HepG2 (cell line): Measurements from ENCODE around the gene NLRC5. TPM values are rescaled to one million over a fixed set of nuclear protein-coding genes. Genes with fewer than 3 reads are reported as not detected.
A peak's percentile ranks its signal among the peaks of the same experiment; 100 is the strongest.

Experiments used
- CREB1 ChIP-seq, 2 experiments: fragments of 450-650 bp in 1 of 2; IDR thresholded peaks; 2 replicates each; pipeline ENCODE4 v1.6.1; 2016 to 2017; ENCODE audit warnings: control low read depth in 1 of 2, mild to moderate bottlenecking in 1 of 2, missing compliant biosample characterization in 1 of 2, missing genetic modification characterization in 1 of 2
- EZH2 ChIP-seq: conservative IDR thresholded peaks from 2 replicates; pipeline ENCODE4 v1.6.1; 2012; ENCODE audit warnings: mild to moderate bottlenecking, low read depth, low read length, moderate library complexity
- FIP1L1 ChIP-seq: fragments of 200-400 bp; formaldehyde crosslinking; IDR thresholded peaks from 2 replicates; pipeline ENCODE4 v1.6.1; 2018; ENCODE audit warnings: low read depth, mild to moderate bottlenecking, low read length, moderate library complexity, borderline replicate concordance; ENCODE audit not compliant: insufficient read depth
- FOSL2 ChIP-seq: sonication (generic); formaldehyde crosslinking; IDR thresholded peaks from 2 replicates; pipeline ENCODE4 v1.4.0; 2020; ENCODE audit warnings: missing genetic modification reagents
- NR3C1 ChIP-seq: sonication (generic); formaldehyde crosslinking; IDR thresholded peaks from 2 replicates; pipeline ENCODE4 v1.4.0; 2020; ENCODE audit warnings: missing genetic modification reagents
- PHF21A ChIP-seq: sonication (generic); formaldehyde crosslinking; IDR thresholded peaks from 2 replicates; pipeline ENCODE4 v1.5.0; 2020; ENCODE audit warnings: mild to moderate bottlenecking, missing genetic modification reagents
- POGZ ChIP-seq: sonication (generic); formaldehyde crosslinking; IDR thresholded peaks from 2 replicates; pipeline ENCODE4 v1.4.0; 2020; ENCODE audit warnings: mild to moderate bottlenecking, missing genetic modification reagents
- PPARG ChIP-seq: conservative IDR thresholded peaks from 2 replicates; pipeline ENCODE4 v1.6.1; 2016; ENCODE audit warnings: missing biosample characterization, missing genetic modification reagents
- TCF7 ChIP-seq: sonication (generic); IDR thresholded peaks from 2 replicates; pipeline ENCODE4 v1.6.1; 2016; ENCODE audit warnings: antibody characterized with exemption, low read depth
- WIZ ChIP-seq: sonication (generic); formaldehyde crosslinking; IDR thresholded peaks from 2 replicates; pipeline ENCODE4 v1.5.1; 2020; ENCODE audit warnings: mild to moderate bottlenecking, missing genetic modification reagents
- ZNF496 ChIP-seq: sonication (generic); formaldehyde crosslinking; IDR thresholded peaks from 2 replicates; pipeline ENCODE4 v1.8.1; 2023; ENCODE audit warnings: mild to moderate bottlenecking, moderate library complexity, missing genetic modification reagents; ENCODE audit not compliant: insufficient replicate concordance
- ZNF607 ChIP-seq: sonication (generic); formaldehyde crosslinking; IDR thresholded peaks from 2 replicates; pipeline ENCODE4 v1.5.1; 2020; ENCODE audit warnings: missing genetic modification reagents, mild to moderate bottlenecking, borderline replicate concordance
- ZNF619 ChIP-seq: sonication (generic); formaldehyde crosslinking; IDR thresholded peaks from 2 replicates; pipeline ENCODE4 v1.4.0; 2020; ENCODE audit warnings: mild to moderate bottlenecking, missing genetic modification reagents
- ZNF788 ChIP-seq: sonication (generic); formaldehyde crosslinking; IDR thresholded peaks from 2 replicates; pipeline ENCODE4 v1.5.0; 2020; ENCODE audit warnings: mild to moderate bottlenecking, missing genetic modification reagents, borderline replicate concordance
- ZNF816 ChIP-seq: sonication (generic); formaldehyde crosslinking; IDR thresholded peaks from 2 replicates; pipeline ENCODE4 v1.8.0; 2022; ENCODE audit warnings: missing genetic modification reagents, mild to moderate bottlenecking, borderline replicate concordance
- ZSCAN9 ChIP-seq: IDR thresholded peaks from 2 replicates; pipeline ENCODE4 v1.6.1; 2016; ENCODE audit warnings: borderline replicate concordance
- ZZZ3 ChIP-seq: sonication (generic); formaldehyde crosslinking; IDR thresholded peaks from 2 replicates; pipeline ENCODE4 v1.4.0; 2020; ENCODE audit warnings: missing genetic modification reagents, mild to moderate bottlenecking, borderline replicate concordance
- polyA plus RNA-seq, 8 experiments: library from polyadenylated mRNA; depleted of rRNA in 3 of 8; stranded (reverse) in 7 of 8; unstranded in 1 of 8; fragments of >200 nt; fragmentation: Illumina TruSeq in 4 of 8; extraction: Trizol in 4 of 8; gene quantifications; 2 replicates each; pipeline versions ENCODE4 v1.2.1 to v1.2.3, GENCODE V29; 2011 to 2016; ENCODE audit warnings: low read depth in 4 of 8, missing spikeins in 1 of 8, mixed read lengths in 1 of 8; ENCODE audit not compliant: insufficient read depth in 1 of 8
- total RNA-seq, 5 experiments: library from RNA; depleted of rRNA; stranded (reverse); fragments of >200 nt; fragmentation: Illumina TruSeq; extraction: Trizol; gene quantifications; 2 replicates each; pipeline ENCODE4 v1.2.3, GENCODE V29; 2016; ENCODE audit warnings: low read depth in 1 of 5
- TF ChIP-seq, protein P1 (sequence below): sonication (generic); formaldehyde crosslinking; IDR thresholded peaks from 2 replicates; pipeline ENCODE4 v1.8.0; 2022; ENCODE audit warnings: mild to moderate bottlenecking, missing genetic modification reagents, moderate library complexity
- TF ChIP-seq, protein P2 (sequence below): sonication (generic); formaldehyde crosslinking; IDR thresholded peaks from 2 replicates; pipeline ENCODE4 v1.9.0; 2021; ENCODE audit warnings: missing genetic modification reagents, mild to moderate bottlenecking, borderline replicate concordance
- TF ChIP-seq, protein P3 (sequence below): sonication (generic); formaldehyde crosslinking; IDR thresholded peaks from 2 replicates; pipeline ENCODE4 v1.5.0; 2020; ENCODE audit warnings: mild to moderate bottlenecking, missing genetic modification reagents
- TF ChIP-seq, protein P4 (sequence below): sonication (generic); formaldehyde crosslinking; IDR thresholded peaks from 2 replicates; pipeline ENCODE4 v1.4.0; 2020; ENCODE audit warnings: missing genetic modification reagents

The NLRC5 gene
- total and polyA plus RNA-seq, 2 of the 13 experiments (the other 11 are each of a cell fraction or from before 2014, with no cell fraction given) = 6.3 to 12.7 TPM

DNA sequence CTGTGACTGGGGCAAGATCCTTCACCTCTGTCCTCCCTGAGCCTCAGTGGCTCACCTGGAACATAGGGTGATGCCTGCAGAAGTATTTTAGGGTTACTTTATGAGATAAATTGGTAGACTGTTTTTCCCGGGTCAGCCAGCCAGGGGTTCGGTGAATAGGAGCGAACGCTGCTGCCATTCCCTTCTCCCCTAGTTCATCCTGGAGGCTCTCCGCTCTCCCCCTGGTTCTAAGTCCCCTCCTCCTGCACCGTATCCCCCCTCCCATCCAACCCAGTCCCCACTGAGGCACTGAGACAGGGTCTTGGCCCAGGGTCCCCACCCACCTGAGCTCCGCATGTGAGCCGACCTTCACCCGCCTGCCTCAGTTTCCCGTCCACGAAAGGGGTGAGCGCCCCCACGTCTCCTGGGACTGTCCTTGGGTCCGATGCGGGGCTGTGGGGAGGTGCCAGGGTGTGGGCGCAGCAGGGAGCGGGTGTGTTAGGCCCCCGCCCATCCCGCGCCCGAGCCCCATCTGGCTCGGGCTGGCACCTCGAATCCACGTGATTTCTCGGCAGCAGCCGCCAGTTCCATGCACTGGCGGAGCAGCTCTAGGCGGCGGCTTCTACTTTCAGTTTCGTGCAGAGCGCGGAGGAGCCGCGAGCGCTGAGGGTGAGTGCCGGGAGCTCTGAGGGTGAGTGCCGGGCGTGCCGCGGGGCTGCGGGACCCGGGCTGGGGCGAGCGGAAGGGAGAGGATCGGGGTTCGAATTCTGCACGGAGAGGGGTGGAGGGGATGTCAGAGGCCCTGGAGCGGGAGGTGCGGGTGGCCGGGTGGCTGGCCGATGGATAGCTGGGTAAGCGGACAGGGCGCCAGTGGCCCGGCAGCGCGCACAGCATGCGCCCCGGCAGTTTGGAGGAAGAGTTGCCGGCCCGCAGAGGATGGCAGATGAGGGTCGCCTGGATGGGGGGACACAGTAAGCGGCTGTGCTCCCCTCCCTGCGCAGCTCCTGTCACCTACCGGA, at the start of gene NLRC5 (continued):
- TF ChIP-seq, protein P1, sequence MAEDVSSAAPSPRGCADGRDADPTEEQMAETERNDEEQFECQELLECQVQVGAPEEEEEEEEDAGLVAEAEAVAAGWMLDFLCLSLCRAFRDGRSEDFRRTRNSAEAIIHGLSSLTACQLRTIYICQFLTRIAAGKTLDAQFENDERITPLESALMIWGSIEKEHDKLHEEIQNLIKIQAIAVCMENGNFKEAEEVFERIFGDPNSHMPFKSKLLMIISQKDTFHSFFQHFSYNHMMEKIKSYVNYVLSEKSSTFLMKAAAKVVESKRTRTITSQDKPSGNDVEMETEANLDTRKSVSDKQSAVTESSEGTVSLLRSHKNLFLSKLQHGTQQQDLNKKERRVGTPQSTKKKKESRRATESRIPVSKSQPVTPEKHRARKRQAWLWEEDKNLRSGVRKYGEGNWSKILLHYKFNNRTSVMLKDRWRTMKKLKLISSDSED = no peak
- 0 out of 2 replicates have a peak, but pooled peaks have one; percentile 10 for TF ChIP-seq PPARG (CRISPR knock-in tag)
- no peak for TF ChIP-seq ZZZ3
- no peak for TF ChIP-seq ZNF496 (CRISPR knock-in tag)
- no peak for TF ChIP-seq WIZ
- 0 out of 2 replicates have a peak, but pooled peaks have one; percentile 19 for TF ChIP-seq POGZ (CRISPR knock-in tag)
- peak; percentile 25; the same call in 1 of the 2 replicates for TF ChIP-seq ZNF607 (CRISPR knock-in tag)
- no peak for TF ChIP-seq TCF7
- no peak for TF ChIP-seq CREB1 (IDR thresholded peaks at IDR 0.05)
- no peak for TF ChIP-seq CREB1 (CRISPR knock-in tag; IDR thresholded peaks at IDR 0.05)
- TF ChIP-seq EZH2 = no peak; the same call in 1 of the 2 replicates
- TF ChIP-seq, protein P2, sequence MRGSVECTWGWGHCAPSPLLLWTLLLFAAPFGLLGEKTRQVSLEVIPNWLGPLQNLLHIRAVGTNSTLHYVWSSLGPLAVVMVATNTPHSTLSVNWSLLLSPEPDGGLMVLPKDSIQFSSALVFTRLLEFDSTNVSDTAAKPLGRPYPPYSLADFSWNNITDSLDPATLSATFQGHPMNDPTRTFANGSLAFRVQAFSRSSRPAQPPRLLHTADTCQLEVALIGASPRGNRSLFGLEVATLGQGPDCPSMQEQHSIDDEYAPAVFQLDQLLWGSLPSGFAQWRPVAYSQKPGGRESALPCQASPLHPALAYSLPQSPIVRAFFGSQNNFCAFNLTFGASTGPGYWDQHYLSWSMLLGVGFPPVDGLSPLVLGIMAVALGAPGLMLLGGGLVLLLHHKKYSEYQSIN = no peak
- no peak for TF ChIP-seq ZNF619 (CRISPR knock-in tag)
- no peak for TF ChIP-seq FIP1L1
- peak; percentile 41 for TF ChIP-seq FOSL2 (CRISPR knock-in tag)
- TF ChIP-seq ZNF816 (CRISPR knock-in tag) = no peak
- TF ChIP-seq, protein P3, sequence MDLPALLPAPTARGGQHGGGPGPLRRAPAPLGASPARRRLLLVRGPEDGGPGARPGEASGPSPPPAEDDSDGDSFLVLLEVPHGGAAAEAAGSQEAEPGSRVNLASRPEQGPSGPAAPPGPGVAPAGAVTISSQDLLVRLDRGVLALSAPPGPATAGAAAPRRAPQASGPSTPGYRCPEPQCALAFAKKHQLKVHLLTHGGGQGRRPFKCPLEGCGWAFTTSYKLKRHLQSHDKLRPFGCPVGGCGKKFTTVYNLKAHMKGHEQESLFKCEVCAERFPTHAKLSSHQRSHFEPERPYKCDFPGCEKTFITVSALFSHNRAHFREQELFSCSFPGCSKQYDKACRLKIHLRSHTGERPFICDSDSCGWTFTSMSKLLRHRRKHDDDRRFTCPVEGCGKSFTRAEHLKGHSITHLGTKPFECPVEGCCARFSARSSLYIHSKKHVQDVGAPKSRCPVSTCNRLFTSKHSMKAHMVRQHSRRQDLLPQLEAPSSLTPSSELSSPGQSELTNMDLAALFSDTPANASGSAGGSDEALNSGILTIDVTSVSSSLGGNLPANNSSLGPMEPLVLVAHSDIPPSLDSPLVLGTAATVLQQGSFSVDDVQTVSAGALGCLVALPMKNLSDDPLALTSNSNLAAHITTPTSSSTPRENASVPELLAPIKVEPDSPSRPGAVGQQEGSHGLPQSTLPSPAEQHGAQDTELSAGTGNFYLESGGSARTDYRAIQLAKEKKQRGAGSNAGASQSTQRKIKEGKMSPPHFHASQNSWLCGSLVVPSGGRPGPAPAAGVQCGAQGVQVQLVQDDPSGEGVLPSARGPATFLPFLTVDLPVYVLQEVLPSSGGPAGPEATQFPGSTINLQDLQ = 0 out of 2 replicates have a peak, but pooled peaks have one; percentile 76
- TF ChIP-seq PHF21A (CRISPR knock-in tag) = peak; percentile 64; the same call in 1 of the 2 replicates
- TF ChIP-seq, protein P4, sequence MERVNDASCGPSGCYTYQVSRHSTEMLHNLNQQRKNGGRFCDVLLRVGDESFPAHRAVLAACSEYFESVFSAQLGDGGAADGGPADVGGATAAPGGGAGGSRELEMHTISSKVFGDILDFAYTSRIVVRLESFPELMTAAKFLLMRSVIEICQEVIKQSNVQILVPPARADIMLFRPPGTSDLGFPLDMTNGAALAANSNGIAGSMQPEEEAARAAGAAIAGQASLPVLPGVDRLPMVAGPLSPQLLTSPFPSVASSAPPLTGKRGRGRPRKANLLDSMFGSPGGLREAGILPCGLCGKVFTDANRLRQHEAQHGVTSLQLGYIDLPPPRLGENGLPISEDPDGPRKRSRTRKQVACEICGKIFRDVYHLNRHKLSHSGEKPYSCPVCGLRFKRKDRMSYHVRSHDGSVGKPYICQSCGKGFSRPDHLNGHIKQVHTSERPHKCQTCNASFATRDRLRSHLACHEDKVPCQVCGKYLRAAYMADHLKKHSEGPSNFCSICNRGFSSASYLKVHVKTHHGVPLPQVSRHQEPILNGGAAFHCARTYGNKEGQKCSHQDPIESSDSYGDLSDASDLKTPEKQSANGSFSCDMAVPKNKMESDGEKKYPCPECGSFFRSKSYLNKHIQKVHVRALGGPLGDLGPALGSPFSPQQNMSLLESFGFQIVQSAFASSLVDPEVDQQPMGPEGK (CRISPR knock-in tag) = peak; percentile 48
- peak; percentile 60; the same call in 1 of the 2 replicates for TF ChIP-seq ZSCAN9 (CRISPR knock-in tag)
- peak; percentile 65; the same call in 1 of the 2 replicates for TF ChIP-seq ZNF788
- TF ChIP-seq NR3C1 (CRISPR knock-in tag) = no peak
